ENCODE data around the gene GOLGA6B.

- no peak for TF ChIP-seq POLR2A (IDR thresholded peaks at IDR 0.05)
- no peak for TF ChIP-seq CTCF (IDR thresholded peaks at IDR 0.05)
- no peak for TF ChIP-seq EP300 (IDR thresholded peaks at IDR 0.05)
- no peak for TF ChIP-seq POLR2AphosphoS5 (IDR thresholded peaks at IDR 0.05)
These were observed 51.8 kb downstream of the GOLGA6B start for GRCh38 chr15:72706266-72706665.

Data from sigmoid colon (tissue), 4 donors.